OCI-LY3 (cell line): ENCODE results near the gene DSEL.

Source experiments
- EZH2phosphoT487 ChIP-seq: fragments of 200-600 bp; shearing (Covaris generic); IDR thresholded peaks from 2 replicates; pipeline ENCODE4 v1.6.1; 2018; ENCODE audit warnings: antibody characterized with exemption, mixed run types, low read depth
- TF ChIP-seq, protein P1 (sequence below): fragments of 200-600, 300-600 bp; sonication (generic); IDR thresholded peaks from 2 replicates; pipeline ENCODE4 v1.5.1; 2014; ENCODE audit warnings: antibody characterized with exemption, low read length, low read depth

- TF ChIP-seq, protein P1, sequence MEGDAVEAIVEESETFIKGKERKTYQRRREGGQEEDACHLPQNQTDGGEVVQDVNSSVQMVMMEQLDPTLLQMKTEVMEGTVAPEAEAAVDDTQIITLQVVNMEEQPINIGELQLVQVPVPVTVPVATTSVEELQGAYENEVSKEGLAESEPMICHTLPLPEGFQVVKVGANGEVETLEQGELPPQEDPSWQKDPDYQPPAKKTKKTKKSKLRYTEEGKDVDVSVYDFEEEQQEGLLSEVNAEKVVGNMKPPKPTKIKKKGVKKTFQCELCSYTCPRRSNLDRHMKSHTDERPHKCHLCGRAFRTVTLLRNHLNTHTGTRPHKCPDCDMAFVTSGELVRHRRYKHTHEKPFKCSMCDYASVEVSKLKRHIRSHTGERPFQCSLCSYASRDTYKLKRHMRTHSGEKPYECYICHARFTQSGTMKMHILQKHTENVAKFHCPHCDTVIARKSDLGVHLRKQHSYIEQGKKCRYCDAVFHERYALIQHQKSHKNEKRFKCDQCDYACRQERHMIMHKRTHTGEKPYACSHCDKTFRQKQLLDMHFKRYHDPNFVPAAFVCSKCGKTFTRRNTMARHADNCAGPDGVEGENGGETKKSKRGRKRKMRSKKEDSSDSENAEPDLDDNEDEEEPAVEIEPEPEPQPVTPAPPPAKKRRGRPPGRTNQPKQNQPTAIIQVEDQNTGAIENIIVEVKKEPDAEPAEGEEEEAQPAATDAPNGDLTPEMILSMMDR = no peak
- TF ChIP-seq EZH2phosphoT487 = no peak
Measured at GRCh38 chr18:67515942-67516538, 480 bp downstream of the DSEL start.
